Adipocyte (in vitro differentiated cells): ENCODE results near the gene AQP4.

Experiments
- DNase-seq: peaks from one replicate; pipeline ENCODE4 v3.0.0-alpha.2; 2015; ENCODE audit warnings: low read depth
- H3K27me3 ChIP-seq: replicated peaks from 2 replicates; pipeline ENCODE4 v1.7.0; 2013; ENCODE audit warnings: mild to moderate bottlenecking, low read length, moderate library complexity; ENCODE audit not compliant: control insufficient read depth, insufficient read depth
- H3K36me3 ChIP-seq: 2 replicates; pipeline ENCODE4 v1.7.0; 2013; ENCODE audit warnings: low read length, mild to moderate bottlenecking, moderate library complexity; ENCODE audit not compliant: control insufficient read depth, insufficient read depth, severe bottlenecking
- H3K4me1 ChIP-seq: 2 replicates; pipeline ENCODE4 v1.7.0; 2013; ENCODE audit warnings: mild to moderate bottlenecking, low read length, moderate library complexity; ENCODE audit not compliant: control insufficient read depth, insufficient read depth
- H3K4me3 ChIP-seq: 2 replicates; pipeline ENCODE4 v1.7.0; 2013; ENCODE audit warnings: mild to moderate bottlenecking, low read length, moderate library complexity
- H3K9ac ChIP-seq: 2 replicates; pipeline ENCODE4 v1.7.0; 2013; ENCODE audit warnings: mild to moderate bottlenecking, low read length, moderate library complexity
- H3K9me3 ChIP-seq: 2 replicates; pipeline ENCODE4 v1.7.0; 2013; ENCODE audit warnings: mild to moderate bottlenecking, low read length, moderate library complexity; ENCODE audit not compliant: control insufficient read depth

Gene AQP4

DNA sequence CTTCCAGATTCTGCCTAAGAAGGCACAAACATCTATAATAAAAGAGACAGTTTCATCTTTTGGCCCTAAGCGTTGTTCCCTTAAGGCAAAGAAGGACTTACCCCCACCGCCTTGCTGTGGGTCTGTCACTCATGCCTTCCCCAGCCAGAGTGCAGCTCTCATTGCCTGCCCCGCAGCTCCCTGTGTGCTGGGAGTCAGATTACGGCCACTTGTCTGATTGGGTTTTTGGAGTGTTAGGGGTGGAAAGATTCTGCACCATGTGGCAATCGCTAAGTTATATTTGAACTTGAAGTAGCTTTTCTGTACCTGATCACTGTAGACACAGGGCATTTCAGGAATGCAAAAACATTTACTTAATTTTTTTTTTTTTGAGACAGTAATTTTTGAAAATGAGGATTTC lies at the start of gene AQP4:
Gene AQP4 (minus strand): TSS at position 151 of the 400 bp plus-strand sequence. CDS start 18 bp downstream, at position 133.
- Histone ChIP-seq H3K4me3 (no peak within 1 kb of the TSS), H3K36me3 (no peaks in the 10 kb centered on the region), H3K9ac (no peak within 1 kb of the TSS), H3K27me3 (peaks cover 35% of the 10 kb centered on the region), H3K9me3 (no peaks in the 10 kb centered on the region), H3K4me1 (no peaks in the 10 kb centered on the region)
- no peak for DNase-seq

GRCh38 chr18:26911840-26912239 lies 46.3 kb upstream of the AQP4 start:
- no peaks in the 10 kb centered on the region for H3K4me1 ChIP-seq
- no peak overlapping the region for H3K9ac ChIP-seq
- no peaks in the 10 kb centered on the region for H3K27me3 ChIP-seq

GRCh38 chr18:26909599-26910290 lies 44.2 kb upstream of the AQP4 start:
- Histone ChIP-seq H3K36me3 (no peaks in the 10 kb centered on the region), H3K4me3 (no peak overlapping the region), H3K9ac (no peak overlapping the region), H3K4me1 (no peaks in the 10 kb centered on the region), H3K27me3 (no peaks in the 10 kb centered on the region), H3K9me3 (no peaks in the 10 kb centered on the region)
- no peak for DNase-seq

More at GRCh38 chr18:26911840-26912239, 46.3 kb upstream of the AQP4 start:
- Histone ChIP-seq H3K4me3 (no peak overlapping the region), H3K9me3 (no peaks in the 10 kb centered on the region), H3K36me3 (no peaks in the 10 kb centered on the region)
- no peak for DNase-seq

DNA sequence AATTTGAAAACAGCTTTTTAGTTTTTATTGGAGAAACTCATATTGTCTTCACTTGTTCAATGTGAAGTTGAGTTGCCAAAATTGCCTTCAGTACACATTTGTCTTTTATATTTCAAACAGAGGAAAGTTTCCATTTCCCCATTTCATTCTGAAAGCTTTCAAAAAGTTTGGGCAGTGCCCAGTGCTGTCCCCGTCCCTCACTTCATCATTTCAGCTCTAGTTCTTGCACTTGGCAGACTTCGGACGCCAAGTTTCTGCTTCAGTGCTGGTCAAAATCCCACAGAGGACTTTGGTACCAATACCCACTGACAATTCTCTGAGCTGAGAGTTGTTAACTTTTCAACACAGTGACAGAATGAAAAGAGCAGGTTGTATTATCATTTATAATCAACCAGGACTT lies 43.4 kb upstream of the AQP4 start:
- Histone ChIP-seq H3K4me3 (no peak overlapping the region), H3K4me1 (no peaks in the 10 kb centered on the region), H3K27me3 (no peaks in the 10 kb centered on the region), H3K36me3 (no peaks in the 10 kb centered on the region), H3K9me3 (no peaks in the 10 kb centered on the region), H3K9ac (no peak overlapping the region)
- DNase-seq: no peak

DNA sequence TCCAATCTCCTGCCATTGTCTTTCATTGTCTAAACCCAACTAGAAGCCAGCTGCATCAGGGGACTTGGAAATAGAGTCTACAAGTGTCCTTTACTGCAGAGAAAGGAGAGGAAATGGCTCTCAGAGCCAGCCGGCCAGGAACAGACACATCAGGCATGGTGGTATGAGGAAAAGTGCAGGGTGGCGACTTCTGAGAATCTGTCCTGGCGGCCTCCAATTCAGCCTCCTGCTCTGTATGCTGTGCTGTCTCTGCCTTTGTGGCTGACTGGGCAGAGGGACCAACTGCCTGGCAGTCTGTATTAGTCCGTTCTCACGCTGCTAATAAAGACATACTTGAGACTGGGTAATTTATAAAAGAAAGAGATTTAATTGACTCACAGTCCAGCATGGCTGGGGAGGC lies 36.8 kb upstream of the AQP4 start:
- H3K9me3 ChIP-seq: peaks cover 7% of the 10 kb centered on the region
- DNase-seq: no peak
- H3K36me3 ChIP-seq: no peaks in the 10 kb centered on the region
- H3K9ac ChIP-seq: no peak overlapping the region
- no peaks in the 10 kb centered on the region for H3K4me1 ChIP-seq
- H3K27me3 ChIP-seq: no peaks in the 10 kb centered on the region
- no peak overlapping the region for H3K4me3 ChIP-seq

GRCh38 chr18:26901020-26901419 lies 35.5 kb upstream of the AQP4 start:
- Histone ChIP-seq H3K4me1 (no peaks in the 10 kb centered on the region), H3K9ac (no peak overlapping the region), H3K27me3 (no peaks in the 10 kb centered on the region), H3K4me3 (no peak overlapping the region), H3K9me3 (peaks cover 7% of the 10 kb centered on the region), H3K36me3 (no peaks in the 10 kb centered on the region)
- no peak for DNase-seq

DNA sequence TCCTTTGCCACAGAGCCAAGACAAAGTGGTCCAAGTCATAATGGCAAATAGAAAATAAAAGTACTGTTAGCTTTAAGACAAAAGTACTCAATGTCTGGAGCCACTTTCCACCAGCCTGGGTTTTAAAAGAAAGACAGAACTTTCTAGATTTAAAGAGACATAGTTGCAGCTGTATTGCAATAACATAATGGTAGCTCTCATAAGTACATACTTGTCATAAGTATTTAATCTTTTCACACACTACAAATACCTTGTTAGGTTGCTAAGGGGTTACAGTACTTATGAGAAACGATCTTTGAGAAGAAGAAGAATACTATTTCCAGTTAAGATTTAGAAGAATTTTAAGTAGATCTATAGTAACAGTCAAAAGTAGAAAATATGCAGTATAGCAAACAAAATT lies 28.9 kb upstream of the AQP4 start:
- Histone ChIP-seq H3K4me1 (no peaks in the 10 kb centered on the region), H3K4me3 (no peak overlapping the region)

DNA sequence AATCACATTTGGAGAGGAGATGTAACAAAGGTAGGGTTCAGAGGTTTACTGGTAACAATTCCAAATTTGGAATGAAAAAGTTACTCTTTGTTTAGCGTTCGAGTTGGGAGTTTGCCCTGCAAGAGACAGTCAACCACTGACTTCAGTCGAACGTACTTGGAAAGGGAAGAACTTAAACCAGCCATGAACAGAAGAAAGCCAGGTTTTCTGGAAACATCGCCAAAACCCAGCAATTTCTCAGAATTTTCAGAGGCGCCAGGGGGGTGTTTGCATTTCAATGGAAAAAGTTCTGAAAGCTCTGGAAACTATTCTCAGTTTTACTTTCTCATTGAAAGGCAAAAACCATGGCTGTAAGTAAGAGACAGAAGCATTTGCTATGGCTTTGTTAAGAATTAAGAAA lies 28.5 kb upstream of the AQP4 start:
- H3K27me3 ChIP-seq: no peaks in the 10 kb centered on the region
- no peak overlapping the region for H3K4me3 ChIP-seq
- no peak overlapping the region for H3K9ac ChIP-seq
- no peaks in the 10 kb centered on the region for H3K4me1 ChIP-seq
- no peak for DNase-seq
- H3K9me3 ChIP-seq: no peaks in the 10 kb centered on the region
- no peaks in the 10 kb centered on the region for H3K36me3 ChIP-seq

More for the DNA sequence above, 28.9 kb upstream of the AQP4 start:
- DNase-seq: no peak
- Histone ChIP-seq H3K27me3 (no peaks in the 10 kb centered on the region), H3K9ac (no peak overlapping the region), H3K36me3 (no peaks in the 10 kb centered on the region), H3K9me3 (no peaks in the 10 kb centered on the region)

GRCh38 chr18:26888259-26888658 lies 22.8 kb upstream of the AQP4 start:
- Histone ChIP-seq H3K9ac (no peak overlapping the region), H3K9me3 (no peaks in the 10 kb centered on the region), H3K4me3 (no peak overlapping the region), H3K27me3 (no peaks in the 10 kb centered on the region), H3K36me3 (no peaks in the 10 kb centered on the region), H3K4me1 (no peaks in the 10 kb centered on the region)
- DNase-seq: no peak

- DNase-seq: no peak
- Histone ChIP-seq H3K36me3 (no peaks in the 10 kb centered on the region), H3K9me3 (no peaks in the 10 kb centered on the region), H3K4me3 (no peak overlapping the region), H3K9ac (no peak overlapping the region), H3K4me1 (no peaks in the 10 kb centered on the region), H3K27me3 (no peaks in the 10 kb centered on the region)
Observed at GRCh38 chr18:26875040-26875654, 9.6 kb upstream of the AQP4 start.

DNA sequence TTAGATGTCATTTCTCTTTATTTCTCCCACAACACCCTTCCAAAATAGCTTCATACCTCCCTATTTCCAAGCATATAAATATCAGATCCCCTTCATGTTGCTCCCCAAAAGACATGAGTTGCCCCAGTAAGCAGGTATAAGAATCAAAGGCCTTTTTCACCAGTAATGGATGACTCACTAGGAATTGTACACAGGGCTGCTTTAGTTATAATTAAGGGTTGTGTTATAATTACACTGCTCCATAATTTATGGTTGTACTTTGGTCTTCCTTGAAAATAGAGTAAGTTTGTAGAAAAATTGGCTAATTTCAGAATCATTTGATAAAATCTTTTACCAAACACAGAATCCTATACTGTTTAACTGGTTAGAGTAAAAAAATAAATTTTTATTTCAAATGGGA lies 8.8 kb upstream of the AQP4 start:
- Histone ChIP-seq H3K4me3 (no peak overlapping the region), H3K36me3 (no peaks in the 10 kb centered on the region), H3K27me3 (no peaks in the 10 kb centered on the region), H3K9me3 (no peaks in the 10 kb centered on the region), H3K9ac (no peak overlapping the region), H3K4me1 (no peaks in the 10 kb centered on the region)
- no peak for DNase-seq

GRCh38 chr18:26869640-26870039 lies 4.1 kb upstream of the AQP4 start:
- Histone ChIP-seq H3K9ac (no peak overlapping the region), H3K36me3 (no peaks in the 10 kb centered on the region)
- no peak for DNase-seq

More at GRCh38 chr18:26869640-26870039, 4.1 kb upstream of the AQP4 start:
- no peak overlapping the region for H3K4me3 ChIP-seq
- peaks cover 16% of the 10 kb centered on the region for H3K27me3 ChIP-seq
- H3K4me1 ChIP-seq: no peaks in the 10 kb centered on the region
- H3K9me3 ChIP-seq: no peaks in the 10 kb centered on the region
